GM21528 (cell line): ENCODE data around the gene PEX14.
"Not testable (repeated sequence)": the region's sequence is repeated elsewhere in the genome, so short reads cannot be mapped to it uniquely, and the experiment has no call there.

ENCODE experiments used
- ATAC-seq: cut with Tn5 transposase; IDR thresholded peaks from one replicate; pipeline ENCODE4 v1.9.1; 2021; ENCODE audit warnings: mild to moderate bottlenecking, moderate library complexity; ENCODE audit not compliant: unreplicated experiment, low FRiP score

The PEX14 gene

DNA sequence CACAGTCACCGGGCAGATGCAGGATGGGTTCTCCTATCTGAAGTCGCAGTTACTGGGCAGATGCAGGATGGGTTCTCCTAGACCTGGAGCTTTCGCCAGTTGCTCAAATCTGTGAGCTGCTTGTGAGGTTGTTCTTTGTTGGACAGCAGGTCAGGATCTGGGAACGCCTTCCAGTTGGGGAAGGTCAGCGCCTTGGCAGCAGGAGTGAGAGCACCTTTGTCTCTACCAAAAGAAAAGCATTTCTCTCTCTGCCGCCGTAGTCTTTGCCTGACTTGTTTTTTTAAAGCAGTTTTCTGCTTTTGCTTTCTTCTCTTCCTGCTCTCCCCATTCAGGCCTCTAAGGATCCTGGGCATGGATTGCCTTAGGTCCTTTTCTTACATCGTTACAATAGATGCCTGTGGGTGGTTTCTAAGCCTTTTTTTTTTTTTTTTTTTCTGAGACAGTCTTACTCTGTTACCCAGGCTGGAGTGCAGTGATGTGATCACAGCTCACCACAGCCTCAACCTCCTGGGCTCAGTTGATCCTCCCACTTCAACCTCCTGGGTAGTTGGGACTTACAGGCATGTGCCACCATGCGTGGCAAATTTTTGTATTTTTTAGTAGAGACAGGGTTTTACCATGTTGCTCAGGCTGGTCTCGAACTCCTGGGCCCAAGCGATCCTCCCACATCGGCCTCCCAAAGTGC is 15.7 kb downstream of the PEX14 start:
- no peak for ATAC-seq

DNA sequence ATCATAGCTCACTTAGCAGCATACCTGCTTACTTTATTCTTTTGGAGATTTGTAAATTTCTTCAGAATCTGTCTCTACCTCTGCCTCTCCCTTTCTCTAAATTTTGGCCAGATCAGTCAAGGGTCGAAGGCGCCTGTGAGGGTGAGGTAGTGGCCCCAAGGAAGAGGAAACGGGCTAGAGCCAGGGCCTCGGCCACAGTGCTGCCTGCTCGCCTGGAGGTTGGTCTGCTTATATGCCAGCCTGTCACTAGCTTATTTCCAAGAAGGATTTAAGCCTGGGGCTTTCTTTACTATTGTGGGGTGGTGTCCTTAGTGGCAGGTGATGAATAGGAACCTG is 19.6 kb downstream of the PEX14 start:
- no peak for ATAC-seq

DNA sequence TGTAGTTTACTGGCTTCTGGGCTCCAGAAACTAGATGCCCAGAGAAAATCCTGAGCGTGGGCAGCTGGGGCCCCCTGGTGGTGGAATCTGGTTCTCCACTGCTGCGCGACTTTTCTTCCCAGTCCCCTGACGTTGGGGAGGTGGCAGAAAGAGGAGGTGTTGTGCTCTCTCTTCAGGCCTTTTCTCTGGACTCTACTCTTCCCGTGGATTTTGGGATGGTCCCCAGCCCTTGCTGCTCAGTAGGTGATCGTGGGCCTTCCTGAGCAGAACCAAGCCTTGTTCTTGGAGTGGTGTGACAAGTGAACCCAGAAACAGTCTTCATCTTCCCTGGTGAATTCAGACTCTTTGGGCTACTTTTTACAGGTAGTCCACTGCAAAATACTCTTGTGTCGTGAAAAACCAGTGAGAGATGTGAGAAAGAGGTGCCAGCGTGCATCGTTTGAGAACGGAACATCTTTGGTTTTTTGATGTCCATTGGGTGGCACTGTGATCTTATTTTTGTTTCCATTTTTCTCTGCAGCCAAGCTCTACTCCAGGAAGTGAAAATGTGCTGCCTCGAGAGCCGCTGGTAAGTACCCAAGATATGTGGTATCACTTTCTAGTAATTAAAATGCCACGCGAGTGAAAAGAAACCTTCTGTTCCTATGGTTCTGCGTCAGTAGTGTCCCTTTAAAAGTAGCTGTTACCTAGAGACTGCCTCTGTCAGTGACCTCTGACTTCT is 20.2 kb downstream of the PEX14 start:
- peak; percentile 69 for ATAC-seq

DNA sequence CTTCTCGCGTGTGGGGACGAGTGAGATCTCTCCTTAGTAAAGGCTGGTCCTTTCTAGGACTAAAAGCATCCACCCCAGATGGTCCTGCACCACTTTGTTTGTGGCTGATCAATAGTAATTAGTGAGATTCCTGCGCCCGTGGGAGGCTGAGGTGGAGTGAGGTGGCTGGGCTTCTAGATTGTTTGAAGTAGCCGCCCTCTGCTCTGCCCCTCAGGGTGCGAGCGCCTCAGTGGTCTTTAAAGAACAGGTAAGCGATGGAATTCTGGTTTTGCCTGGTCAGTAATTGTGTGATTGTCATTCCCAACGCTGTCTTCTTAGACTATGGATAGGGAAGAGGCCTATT is 20.7 kb downstream of the PEX14 start:
- no peak for ATAC-seq

DNA sequence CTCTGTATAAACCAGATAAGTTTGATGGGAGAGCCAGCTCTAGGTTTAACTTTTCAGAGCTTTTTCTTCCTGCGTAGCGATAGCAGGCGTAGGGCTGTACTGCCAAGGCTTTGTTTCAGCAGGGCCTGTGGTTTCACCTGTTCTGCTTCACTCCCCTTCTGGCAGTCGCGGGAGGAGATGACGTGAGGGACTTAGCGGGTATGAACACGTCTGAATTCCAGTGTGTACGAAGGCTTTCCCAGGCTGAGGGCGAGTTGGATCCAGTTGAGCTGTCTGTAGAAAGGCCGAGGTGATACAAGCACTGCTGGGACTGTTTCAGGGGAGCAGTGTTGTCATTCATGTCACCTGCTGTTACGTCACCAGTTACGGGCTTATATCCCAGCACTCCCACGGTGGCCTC is 21.2 kb downstream of the PEX14 start:
- no peak for ATAC-seq

DNA sequence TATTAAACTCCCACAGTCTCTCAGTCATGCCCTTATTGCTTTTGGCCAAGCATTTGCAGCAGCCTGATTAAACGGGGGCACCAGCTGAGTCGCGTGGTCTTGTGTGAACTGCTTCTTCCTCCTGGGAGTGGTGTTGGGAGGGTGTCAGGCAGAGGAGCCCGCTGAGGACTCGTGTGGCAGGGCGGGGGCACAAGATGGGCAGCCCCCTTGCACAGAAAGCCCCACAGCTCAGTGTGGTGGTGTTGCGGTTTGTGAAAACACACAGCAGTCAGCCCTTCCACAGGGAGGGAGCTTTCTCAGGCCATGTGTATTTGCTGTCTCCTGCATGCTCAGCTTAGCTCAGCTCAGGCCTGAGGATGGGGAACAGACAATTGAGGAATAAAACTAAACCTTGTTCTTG is 22.4 kb downstream of the PEX14 start:
- no peak for ATAC-seq

DNA sequence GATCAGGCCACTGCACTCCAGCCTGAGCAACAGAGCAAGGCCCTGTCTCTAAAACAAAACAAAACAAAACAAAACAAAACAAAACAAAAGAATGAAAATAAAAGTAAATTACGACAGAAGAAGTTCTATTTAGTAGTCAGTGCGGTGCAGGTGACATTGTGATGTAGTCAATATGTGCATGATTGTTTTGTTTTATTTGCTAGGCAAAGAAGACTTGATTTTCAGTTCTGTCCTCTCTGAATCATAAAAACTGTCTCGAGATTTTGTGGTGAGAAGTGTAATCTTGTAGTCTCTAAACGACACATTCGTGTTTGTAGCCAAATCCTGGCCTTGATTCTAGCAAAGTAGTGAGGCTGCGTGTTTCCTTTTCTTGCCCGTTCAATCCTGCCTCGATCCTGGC is 23.5 kb downstream of the PEX14 start:
- no peak for ATAC-seq

DNA sequence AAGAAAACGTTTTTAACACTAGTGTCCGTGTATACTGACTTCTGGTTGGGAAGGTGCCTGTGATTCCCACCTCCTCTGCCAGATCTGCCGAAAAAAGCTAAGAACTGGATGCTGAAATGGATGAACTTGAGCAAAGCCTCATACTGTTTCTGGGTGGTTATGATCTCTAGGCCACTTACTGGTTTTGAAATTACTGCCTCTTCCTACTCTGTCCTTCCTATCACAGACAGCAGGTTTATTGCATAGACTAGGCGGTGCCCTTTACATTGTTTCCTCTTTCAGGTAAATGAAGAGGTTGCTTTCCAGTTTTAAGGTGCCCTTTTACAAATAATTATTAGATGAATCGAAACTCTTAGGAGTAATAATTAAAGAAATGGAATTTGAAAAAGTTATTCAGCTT is 27.5 kb downstream of the PEX14 start:
- ATAC-seq, result no peak

DNA sequence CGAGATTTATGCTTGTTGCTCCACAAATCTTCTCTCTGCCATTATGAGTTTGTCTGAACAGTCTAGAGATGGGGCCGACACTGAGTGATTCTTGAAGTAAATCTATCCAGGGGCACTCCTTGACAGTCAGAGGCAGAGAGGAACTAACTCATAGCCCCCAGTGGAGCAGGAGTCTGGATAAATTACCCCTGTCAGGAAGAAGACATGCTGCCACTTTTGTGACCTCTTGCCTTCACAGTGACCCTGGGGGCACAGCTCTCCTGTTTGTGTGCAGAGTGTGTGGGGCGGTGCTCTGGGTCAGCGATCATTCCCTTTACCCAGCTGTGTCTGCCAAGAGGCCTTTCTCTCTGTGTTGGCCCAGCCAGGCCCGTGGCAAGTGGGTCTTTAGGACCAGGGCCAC is 29.5 kb downstream of the PEX14 start:
- no peak for ATAC-seq

DNA sequence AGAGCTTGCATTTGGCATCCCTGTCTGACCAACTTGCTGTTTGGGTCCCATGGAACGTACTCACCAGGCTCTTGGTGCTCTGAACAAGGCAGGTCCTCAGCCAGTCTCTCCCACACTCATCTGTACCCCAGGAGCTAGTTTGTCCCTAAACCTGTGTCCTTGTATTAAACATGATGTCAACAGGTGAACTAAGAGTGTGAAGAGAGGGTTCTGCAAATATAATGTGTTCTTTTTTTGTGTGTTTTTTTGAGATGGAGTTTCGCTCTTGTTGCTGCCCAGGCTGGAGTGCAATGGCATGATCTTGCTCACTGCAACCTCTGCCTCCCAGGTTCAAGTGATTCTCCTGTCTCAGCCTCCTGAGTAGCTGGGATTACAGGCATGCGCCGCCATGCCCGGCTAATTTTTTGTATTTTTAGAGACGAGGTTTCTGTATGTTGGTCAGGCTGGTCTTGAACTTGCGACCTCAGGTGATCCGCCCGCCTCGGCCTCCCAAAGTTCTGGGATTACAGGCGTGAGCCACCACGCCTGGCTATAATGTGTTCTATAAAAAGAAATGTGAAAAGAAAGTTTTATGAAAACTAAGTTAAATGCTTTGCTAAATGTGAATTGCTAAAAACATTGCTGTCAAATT is 31.4 kb downstream of the PEX14 start:
- not testable (repeated sequence) for ATAC-seq

DNA sequence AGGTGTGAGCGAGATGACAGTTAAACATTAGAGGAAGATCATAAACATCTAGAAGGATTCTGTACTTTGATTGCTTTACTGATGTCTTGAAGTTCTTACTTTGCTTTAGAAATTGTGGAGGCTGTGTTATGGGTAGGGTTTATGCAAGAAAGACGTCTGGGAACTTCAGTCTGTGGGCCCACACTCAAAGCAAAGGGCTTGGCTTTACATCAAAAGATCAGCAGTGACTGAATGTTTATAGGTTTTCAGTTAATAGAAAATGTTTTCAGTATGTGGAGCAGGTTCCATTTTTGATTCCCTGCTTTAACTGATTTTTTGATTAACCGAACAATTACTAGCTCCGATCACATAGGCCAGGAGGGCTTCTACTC is 31.9 kb downstream of the PEX14 start:
- no peak for ATAC-seq

DNA sequence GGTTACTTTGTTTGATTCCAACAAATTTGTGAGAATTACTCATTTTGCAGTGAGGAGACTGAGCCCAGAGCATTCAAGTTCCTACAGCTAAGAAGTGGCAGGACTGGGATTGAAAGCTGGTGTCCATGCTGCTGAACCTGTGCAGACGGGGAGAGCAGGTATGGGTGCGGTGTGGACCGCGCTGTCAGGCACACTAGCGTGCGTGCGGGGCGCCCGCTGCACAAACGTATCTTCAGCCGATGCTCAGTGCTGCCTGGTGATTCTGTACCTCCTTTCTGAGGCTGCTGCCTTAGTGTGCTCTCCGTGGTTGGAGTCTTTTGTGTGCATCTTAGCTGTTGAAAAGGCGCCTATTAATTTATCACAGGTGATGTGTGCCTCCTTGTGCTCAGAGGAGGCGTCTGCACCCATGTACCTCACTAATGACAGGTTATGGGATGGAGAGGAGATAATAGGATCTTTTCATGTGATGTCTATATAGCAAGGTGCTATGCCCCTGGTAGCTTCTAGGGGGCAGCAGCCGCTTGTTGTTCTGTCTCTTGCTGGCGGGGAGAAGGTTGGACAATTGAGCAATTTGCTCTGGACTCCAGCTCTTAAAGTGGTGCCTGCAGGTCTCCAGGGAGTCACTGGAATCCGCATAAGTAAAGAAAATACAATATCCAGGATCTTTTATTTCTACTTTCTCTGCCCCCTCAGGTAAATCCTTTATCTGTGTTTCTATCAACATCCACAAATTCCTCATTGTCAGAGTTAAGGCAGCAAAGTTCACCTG is 32.5 kb downstream of the PEX14 start:
- ATAC-seq, result no peak

DNA sequence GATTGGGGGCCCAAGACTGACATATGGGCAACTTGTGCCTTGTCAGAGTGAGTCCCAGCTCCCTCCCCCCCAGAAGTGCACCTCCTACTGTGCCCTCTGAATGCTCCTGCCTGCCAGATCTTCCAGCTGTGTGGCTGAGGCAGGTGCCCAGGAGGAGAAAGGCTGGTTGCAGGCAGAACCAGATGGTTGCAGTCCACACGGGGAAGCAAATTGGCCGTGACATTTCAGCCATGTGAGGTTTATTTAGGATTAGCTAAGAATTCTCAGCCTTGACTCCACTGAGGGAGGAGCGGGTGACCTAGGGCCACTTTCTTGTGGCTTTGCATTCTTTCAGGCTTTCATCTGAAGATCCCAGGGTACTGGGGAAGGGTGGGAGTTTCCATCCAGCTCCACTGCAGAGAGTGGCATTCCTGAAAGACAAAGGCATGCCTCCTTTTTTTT is 33.8 kb downstream of the PEX14 start:
- no peak for ATAC-seq

DNA sequence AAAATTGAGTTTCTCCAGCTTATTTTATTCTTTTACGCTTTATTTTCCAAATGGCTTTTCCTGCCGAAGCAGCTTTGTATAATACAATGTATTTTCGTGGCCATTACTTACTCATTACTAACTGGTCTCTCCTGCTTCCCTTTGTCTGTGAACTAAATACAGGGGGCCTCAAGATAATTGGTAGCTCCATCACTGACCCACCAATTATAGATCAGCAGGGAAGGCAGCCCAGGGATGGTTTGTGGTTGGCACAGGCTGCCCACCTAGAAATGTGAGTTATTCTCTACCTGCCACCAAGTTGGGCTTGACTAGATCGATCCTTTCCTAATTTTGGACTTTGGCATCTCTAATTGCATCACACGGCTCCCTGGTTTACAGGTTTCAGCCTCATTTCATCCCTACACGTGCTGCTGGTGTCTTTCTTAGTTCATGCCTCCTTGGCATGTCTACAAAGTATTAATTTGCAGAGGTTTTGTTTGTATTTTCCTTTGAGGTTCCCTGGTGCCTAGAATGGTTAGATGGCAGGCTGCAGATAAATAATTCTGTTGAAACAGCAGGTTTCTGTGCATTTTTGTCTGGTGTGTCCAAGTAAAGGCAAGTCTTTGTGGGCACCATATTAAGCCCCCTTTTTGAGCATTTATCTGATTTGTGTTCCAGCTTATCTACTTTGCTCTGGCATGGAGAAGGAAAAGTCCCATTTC is 35.2 kb downstream of the PEX14 start:
- ATAC-seq, result no peak

DNA sequence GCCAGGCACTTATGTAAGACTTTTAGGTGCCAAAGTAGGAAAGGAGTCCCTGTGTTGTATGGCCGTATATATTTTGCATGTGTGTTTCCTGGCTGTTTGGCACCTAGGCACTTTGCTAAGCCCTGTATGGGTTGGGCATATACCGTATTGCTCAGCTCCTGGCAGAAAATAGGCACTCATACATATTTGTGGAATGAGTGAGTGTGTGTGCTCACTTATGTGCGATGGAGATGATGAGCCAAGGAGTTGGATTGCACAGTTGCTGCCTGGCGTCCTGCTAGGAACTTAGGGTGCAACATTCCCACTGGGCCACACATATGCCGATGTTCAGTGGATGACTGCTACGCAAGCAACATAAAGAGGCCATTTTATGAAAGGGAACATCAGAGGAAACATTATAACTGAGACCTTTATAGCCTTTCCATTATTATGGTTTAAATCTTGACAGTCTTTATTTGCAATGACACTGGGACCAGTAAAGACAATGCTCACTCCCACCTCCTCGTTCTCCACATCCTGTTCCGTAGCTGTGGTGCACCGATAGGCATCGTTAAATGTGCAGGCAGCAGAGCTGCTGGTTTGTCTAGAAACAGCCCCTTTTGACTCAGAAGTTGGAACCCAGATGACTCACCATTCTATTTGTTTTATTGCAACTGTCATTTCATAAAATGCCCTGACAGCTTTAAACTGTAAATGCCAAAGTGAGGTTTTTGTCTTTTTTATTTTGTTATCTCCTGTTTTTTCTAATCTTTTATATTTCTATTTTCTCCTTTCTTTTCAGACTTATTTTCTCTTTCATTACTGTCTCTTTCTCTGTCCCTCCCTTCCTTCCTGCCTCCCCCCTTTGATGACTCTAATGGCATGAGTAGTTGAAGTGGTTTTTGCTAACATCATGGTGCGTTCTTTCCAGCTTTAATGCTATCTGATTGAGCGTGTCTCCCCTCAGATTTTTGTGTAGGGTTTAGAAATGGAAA is 36.1 kb downstream of the PEX14 start:
- ATAC-seq, result peak; percentile 84

DNA sequence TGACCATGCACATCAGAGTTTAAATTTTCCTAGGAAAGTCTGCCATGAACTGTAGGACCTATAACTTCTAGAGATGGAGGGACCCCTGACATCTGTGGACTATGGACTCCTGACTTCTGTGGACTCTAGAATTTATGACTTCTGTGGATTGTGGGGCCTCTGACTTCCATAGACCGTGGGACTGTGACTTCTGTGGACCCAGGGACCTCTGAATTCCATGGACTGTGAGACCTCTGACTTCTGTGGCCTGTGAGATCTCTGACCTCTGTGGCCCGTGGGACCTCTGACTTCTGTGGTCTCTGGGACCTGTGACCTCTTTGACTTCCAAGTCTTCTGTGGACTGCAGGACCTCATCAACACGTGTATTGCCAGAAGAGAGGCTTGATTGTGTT is 36.7 kb downstream of the PEX14 start:
- ATAC-seq, result no peak

DNA sequence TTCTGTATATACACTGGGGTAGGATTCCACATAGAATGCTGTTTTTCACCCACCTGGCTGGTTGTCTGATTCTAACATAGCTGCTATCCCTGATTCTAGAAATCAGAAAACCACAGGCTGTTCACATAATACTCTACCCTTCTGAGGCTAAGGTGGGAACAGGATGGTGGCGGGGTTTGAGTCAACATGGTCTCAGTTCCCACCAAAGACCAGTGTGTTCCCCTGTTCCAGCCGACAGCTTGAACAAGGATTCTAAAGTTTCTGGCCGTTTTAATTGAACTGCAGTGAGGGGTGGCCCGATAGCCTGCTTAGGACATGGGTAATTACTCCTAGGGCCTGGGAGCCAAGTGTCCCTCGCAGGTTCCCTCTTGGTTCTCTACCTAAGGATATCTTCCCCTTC is 38.4 kb downstream of the PEX14 start:
- no peak for ATAC-seq

DNA sequence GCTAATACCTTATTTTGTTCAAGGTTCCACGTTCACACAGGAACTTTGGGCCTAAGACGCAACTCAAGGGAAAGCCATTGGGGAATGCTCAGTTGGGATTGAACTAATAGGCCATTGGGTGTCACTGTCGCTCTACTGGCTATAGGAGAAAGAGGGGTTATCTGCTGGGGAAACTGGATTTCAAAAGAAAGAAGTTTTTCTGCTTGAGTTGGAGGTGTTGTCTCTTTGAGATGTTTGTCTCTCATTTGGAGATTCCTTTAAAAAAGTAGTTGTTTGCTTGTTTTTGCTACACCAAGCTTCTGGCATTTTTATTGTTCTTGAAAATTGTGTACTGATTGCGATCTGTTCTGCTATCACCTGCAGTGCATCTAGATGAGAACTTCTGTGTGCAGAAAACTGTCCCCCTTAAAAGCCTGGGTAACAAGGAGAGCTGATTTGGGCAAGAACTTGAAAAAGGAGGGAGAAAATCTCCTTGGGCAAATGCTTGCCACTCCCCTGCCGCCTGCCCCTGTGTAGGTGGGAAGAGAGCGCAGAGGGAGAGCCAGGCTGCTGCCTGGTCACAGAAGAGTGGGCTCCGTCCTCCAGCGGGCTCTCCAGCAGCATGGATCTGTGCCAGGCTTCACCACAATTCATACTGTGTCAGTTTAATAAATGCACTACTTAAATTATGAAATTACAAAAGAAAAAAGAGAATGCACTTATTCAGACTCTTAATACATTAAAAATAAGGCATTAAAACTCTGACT is 39.9 kb downstream of the PEX14 start:
- ATAC-seq, result no peak
